GM21825 (cell line): ENCODE data around the gene WT1.

Experiments
- ATAC-seq: cut with Tn5 transposase; IDR thresholded peaks from one replicate; pipeline ENCODE4 v1.9.1; 2021; ENCODE audit warnings: mild to moderate bottlenecking, moderate library complexity; ENCODE audit not compliant: unreplicated experiment

WT1 gene

DNA sequence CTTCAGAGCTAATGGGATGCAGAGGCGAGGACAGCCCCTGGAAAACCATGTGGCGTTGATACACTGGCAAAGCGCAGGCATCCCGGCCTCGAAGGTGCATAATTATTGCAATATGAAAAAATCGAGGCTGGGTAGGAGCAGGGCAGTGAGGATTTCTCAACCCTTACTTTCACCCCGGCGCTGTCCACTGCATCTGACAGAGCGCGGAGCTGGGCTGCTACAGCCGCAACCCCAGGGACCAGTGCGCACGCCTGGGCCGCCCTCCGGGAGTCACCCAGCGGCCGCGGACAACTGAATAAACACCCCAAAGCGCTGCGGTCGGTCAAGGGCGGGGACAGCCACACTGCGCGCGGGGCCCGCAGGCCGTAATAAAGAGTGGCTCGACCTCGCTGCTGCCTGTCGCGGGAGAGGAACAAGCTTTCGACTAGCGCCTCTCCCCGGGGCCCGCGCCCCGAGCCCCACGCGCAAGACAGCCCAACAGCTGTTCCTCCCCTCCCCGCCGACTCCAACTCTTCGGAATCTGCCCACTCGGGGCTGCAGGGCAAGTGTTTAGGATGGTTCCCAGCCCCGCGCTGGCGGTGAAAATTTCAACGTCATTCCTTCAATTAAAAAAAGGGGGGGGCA, 3.6 kb upstream of the WT1 start:
- ATAC-seq = no peak

GRCh38 chr11:32438346-32438865, 3.1 kb upstream of the WT1 start:
- ATAC-seq = no peak

GRCh38 chr11:32437495-32438345, 2.4 kb upstream of the WT1 start:
- no peak for ATAC-seq

GRCh38 chr11:32436751-32437494, 1.6 kb upstream of the WT1 start:
- ATAC-seq = no peak

DNA sequence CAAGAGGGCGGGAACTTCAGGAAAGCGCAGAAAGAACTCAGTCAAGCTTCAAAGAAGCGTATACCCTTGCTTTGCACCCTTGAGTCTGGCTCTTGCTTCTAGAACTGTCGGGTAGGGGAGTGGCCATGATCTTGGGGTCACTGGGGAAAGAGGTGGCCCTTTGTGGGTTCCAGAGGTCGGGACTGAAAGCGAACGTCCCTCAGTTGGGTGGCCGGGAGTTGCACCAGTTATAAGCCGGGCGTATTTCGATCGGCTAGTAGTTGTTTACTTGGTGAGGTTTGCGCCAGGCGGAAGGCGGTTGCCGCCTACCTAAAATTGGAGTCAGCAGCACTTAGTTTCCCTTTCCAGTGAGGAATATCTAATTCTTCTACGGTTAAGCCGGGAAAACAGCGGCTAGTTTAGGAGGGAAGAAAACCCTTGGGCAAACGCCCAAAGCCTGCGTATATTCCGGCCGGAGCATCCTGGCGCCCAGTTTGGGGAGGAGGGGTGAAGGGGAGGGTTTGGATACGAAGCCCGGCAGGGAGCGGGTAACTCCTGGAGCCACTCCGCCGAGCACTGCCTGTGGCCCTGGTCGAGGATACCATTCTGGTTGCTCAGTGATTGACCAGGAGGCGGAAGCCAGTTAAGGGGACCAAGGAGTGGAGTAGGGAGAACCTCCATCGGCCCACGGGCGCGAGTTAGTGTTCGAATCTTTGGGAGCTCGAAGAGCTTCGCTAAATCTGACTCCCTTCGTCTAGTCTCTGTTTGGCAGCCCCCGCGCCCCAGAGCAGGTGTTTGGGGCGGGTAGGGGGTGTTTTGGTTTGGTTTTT, 807 bp upstream of the WT1 start:
- no peak for ATAC-seq

DNA sequence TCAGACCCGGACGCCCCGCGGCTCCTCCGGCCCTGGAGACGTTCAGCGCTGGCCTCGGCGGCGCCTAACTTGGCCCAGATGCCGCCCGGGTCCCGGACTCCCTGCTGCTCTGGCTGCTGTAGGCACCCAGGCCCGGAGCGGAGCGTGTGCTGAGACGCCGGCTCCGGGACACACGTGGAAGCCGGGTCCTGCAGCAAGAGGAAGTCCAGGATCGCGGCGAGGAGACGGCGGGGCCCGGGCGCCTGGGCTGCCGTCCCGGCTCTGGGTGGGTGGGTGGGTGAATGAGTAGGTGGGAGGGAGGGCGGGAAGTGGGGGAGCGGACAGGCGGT, 223 bp downstream of the WT1 start:
- no peak for ATAC-seq

GRCh38 chr11:32434356-32435151, 785 bp downstream of the WT1 start:
- no peak for ATAC-seq

- ATAC-seq = no peak
Measured at GRCh38 chr11:32433914-32434355, 1.4 kb downstream of the WT1 start.

DNA sequence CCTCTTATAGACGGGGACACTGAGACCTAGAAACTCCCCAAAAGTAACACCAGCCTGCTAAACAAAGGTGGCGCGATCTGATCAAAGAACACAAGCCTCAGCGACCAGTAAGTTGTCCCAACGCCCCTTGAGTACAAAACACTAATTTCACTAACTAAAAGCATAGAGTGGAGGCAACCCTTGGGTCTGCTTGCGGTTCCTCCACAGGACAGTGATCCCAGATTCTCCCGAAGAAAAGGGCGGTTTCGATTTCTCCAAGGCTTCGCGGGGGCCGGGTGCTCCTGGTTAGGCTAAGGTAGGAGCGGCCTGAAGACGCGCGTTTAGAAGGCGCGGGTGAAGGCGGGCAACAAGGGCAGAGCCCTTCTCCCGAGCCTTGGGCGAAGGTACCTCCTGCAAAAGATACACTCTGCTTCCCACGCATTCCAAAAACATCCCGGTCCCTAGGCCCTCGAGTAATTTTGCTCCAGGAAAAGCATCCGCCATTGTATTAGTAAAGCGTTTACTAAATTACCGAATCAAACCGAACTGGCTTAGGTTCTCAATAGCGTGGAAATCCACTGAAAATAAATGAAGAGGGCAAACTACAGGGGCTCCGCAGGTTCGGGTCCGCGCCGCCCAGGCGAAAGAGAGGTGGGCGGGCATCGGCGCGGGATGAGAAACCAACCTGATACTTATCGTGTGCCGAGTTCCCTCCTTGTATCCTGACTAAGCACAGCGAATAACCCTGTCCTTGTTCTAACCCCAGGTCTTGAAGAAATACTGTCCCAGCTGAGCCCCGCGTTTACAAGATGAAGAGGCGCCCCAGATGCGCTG, 2.0 kb downstream of the WT1 start:
- ATAC-seq = no peak

GRCh38 chr11:32432565-32432964, 2.8 kb downstream of the WT1 start:
- no peak for ATAC-seq

GRCh38 chr11:32430568-32431381, 4.6 kb downstream of the WT1 start:
- ATAC-seq = no peak

DNA sequence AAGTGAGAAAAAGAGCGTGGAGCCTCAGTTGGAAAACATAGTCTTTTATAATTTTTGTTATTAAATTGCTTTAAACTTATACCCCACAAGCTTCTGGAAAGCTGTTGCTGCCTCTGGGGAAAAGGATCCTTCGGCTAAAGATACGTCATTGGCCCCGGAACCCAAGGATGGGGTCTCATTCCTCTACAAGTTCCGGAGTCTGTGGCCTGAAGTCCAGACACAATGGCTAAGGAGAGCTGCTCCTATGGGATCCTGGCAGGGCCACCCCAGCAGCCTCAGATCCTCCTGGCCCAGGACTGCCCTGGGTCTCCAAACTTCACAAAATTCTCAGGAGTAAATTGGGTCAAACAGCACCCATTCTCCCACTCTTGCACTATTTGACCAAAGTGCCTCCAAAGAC, 5.9 kb downstream of the WT1 start:
- ATAC-seq = no peak

DNA sequence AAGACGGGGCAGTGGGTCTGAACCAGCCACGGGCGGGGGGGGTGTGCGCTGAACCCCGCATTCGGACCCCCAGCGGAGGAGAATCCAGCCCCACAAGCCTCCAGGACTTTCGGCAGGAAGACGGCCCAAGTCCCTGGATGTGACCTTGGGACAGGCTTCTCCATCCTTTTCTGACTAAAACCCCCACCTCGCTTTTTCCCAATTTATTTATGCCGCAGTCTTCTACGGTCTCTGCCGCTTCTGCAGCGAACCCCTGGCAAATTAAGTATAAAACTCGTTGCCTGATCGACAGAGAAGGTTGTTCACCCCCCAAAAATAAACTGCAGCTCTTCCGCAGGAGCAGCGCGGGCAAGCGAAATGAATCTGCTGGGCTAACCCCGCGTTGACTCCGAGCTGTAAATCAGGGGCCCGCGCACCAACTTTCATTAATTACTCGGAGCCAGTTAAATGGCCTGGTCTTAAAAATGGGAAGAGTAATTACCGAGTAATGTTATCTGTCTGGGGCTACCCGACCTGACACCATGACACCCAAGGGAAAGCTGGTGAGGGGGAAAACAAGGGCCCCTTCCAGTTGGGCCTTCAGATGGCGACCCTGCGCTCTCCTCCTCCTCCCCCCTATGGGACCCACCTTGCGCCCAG, 6.6 kb downstream of the WT1 start:
- ATAC-seq = no peak

GRCh38 chr11:32427935-32428664, 7.2 kb downstream of the WT1 start:
- ATAC-seq = no peak

- no peak for ATAC-seq
Measured at GRCh38 chr11:32427616-32427934, 7.8 kb downstream of the WT1 start.

GRCh38 chr11:32426819-32427615, 8.3 kb downstream of the WT1 start:
- ATAC-seq = no peak

- ATAC-seq = no peak
Measured at GRCh38 chr11:32426192-32426591, 9.1 kb downstream of the WT1 start.
